ENCODE measurements around the gene ID3.
"Not testable (repeated sequence)": the region's sequence is repeated elsewhere in the genome, so short reads cannot be mapped to it uniquely, and the experiment has no call there.

DNA sequence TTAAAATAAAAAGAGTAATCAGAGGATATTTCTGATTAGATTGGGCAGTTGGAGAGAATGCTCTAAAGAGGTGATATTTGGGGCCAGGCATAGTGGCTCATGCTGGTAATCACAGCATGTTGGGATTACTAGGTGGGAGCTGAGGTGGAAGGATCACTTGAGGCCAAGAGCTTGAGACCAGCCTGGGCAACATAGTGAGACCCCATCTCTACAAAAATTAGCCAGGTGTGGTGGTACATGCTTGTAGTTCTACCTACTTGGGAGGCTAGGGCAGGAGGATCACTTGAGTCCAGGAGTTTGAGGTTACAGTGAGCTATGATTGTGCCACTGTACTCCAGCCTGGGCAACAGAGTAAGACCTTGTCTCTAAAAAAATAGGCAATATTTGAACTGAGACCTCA is 24.4 kb upstream of the ID3 start:
- not testable (repeated sequence) for TF ChIP-seq POLR2A (IDR thresholded peaks at IDR 0.05)
- TF ChIP-seq, protein P1, sequence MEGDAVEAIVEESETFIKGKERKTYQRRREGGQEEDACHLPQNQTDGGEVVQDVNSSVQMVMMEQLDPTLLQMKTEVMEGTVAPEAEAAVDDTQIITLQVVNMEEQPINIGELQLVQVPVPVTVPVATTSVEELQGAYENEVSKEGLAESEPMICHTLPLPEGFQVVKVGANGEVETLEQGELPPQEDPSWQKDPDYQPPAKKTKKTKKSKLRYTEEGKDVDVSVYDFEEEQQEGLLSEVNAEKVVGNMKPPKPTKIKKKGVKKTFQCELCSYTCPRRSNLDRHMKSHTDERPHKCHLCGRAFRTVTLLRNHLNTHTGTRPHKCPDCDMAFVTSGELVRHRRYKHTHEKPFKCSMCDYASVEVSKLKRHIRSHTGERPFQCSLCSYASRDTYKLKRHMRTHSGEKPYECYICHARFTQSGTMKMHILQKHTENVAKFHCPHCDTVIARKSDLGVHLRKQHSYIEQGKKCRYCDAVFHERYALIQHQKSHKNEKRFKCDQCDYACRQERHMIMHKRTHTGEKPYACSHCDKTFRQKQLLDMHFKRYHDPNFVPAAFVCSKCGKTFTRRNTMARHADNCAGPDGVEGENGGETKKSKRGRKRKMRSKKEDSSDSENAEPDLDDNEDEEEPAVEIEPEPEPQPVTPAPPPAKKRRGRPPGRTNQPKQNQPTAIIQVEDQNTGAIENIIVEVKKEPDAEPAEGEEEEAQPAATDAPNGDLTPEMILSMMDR (IDR thresholded peaks at IDR 0.05), result not testable (repeated sequence)
